Skeletal muscle satellite cell (primary cell): ENCODE results near the gene CCDC54.

ENCODE experiments used
- H3K27me3 ChIP-seq: 2 replicates; pipeline ENCODE4 v1.7.0; 2013; ENCODE audit warnings: low read length; ENCODE audit not compliant: control insufficient read depth, insufficient read depth
- H3K36me3 ChIP-seq: 2 replicates; pipeline ENCODE4 v1.7.0; 2013; ENCODE audit warnings: mild to moderate bottlenecking, control low read depth, low read length; ENCODE audit not compliant: insufficient read depth
- H3K4me1 ChIP-seq: 2 replicates; pipeline ENCODE4 v1.7.0; 2013; ENCODE audit warnings: low read length; ENCODE audit not compliant: control insufficient read depth, insufficient read depth
- H3K4me2 ChIP-seq: 2 replicates; pipeline ENCODE4 v1.7.0; 2013; ENCODE audit warnings: mild to moderate bottlenecking, low read length
- H3K4me3 ChIP-seq: 2 replicates; pipeline ENCODE4 v1.7.0; 2013; ENCODE audit warnings: low read length
- H3K9ac ChIP-seq: 2 replicates; pipeline ENCODE4 v1.7.0; 2013; ENCODE audit warnings: mild to moderate bottlenecking, low read depth, low read length, moderate library complexity
- H3K9me3 ChIP-seq: replicated peaks from 2 replicates; pipeline ENCODE4 v1.7.0; 2013; ENCODE audit warnings: mild to moderate bottlenecking, control low read depth, low read length

The CCDC54 gene

DNA sequence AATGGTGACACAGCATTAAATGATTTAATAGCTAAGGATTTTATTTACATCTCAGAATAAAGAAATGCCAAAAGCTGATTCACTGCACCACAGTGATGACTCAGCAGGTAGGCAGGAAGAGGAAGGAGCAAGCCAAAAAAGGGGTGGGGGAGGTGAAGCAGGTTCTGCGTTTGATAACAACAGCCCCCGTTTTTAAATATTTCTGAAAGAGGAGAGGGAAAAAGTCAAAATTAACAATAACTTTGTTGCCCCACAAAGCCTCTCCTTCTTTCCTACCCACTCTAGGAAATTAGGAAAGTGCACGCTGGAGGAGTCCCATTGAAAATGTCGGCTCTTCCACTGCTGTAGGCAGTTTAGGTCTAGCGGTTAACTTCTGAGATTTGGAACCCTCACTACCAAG, 9.9 kb upstream of the CCDC54 start:
- Histone ChIP-seq H3K27me3 (no peaks in the 10 kb centered on the region), H3K9ac (no peak overlapping the region), H3K4me1 (peaks cover 25% of the 10 kb centered on the region), H3K36me3 (no peaks in the 10 kb centered on the region), H3K4me3 (no peak overlapping the region), H3K4me2 (peak overlapping the region; percentile 8), H3K9me3 (peaks cover 3% of the 10 kb centered on the region)

GRCh38 chr3:107368654-107369398, 8.4 kb upstream of the CCDC54 start:
- no peak overlapping the region for H3K4me2 ChIP-seq
- no peaks in the 10 kb centered on the region for H3K36me3 ChIP-seq
- peaks cover 3% of the 10 kb centered on the region for H3K9me3 ChIP-seq
- H3K27me3 ChIP-seq, result no peaks in the 10 kb centered on the region
- peaks cover 25% of the 10 kb centered on the region for H3K4me1 ChIP-seq
- H3K9ac ChIP-seq, result no peak overlapping the region
- no peak overlapping the region for H3K4me3 ChIP-seq

GRCh38 chr3:107369791-107370190, 7.4 kb upstream of the CCDC54 start:
- peaks cover 25% of the 10 kb centered on the region for H3K4me1 ChIP-seq
- H3K9ac ChIP-seq, result no peak overlapping the region
- H3K4me2 ChIP-seq, result no peak overlapping the region
- H3K4me3 ChIP-seq, result no peak overlapping the region
- H3K27me3 ChIP-seq, result no peaks in the 10 kb centered on the region
- peaks cover 3% of the 10 kb centered on the region for H3K9me3 ChIP-seq
- no peaks in the 10 kb centered on the region for H3K36me3 ChIP-seq

- no peaks in the 10 kb centered on the region for H3K27me3 ChIP-seq
Measured at GRCh38 chr3:107370907-107371306, 6.3 kb upstream of the CCDC54 start.

DNA sequence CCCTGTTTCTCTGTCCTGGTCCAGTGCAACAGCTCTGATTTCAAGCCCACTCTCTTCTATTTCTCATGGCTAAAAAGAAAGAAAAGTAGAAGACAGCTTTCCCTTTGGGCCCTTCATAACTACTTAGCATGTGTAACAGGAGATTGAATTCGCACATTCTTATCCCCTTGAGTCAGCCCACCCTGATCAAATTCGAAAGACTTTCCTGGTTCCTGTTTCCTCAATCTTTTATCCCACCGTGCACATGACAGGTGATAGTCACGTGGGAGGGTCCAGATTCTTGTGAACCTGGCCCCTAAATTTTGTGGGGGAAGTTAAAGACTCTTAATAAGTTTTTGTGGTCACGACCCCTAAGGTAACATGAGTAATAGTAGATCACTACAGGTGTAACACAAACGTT, 4.7 kb upstream of the CCDC54 start:
- Histone ChIP-seq H3K4me2 (no peak overlapping the region), H3K9me3 (no peaks in the 10 kb centered on the region), H3K4me1 (peaks cover 11% of the 10 kb centered on the region), H3K36me3 (no peaks in the 10 kb centered on the region), H3K4me3 (no peak overlapping the region), H3K27me3 (no peaks in the 10 kb centered on the region), H3K9ac (no peak overlapping the region)

More at GRCh38 chr3:107370907-107371306, 6.3 kb upstream of the CCDC54 start:
- Histone ChIP-seq H3K4me3 (no peak overlapping the region), H3K9me3 (peaks cover 3% of the 10 kb centered on the region), H3K4me2 (no peak overlapping the region), H3K36me3 (no peaks in the 10 kb centered on the region), H3K4me1 (peaks cover 25% of the 10 kb centered on the region), H3K9ac (no peak overlapping the region)

DNA sequence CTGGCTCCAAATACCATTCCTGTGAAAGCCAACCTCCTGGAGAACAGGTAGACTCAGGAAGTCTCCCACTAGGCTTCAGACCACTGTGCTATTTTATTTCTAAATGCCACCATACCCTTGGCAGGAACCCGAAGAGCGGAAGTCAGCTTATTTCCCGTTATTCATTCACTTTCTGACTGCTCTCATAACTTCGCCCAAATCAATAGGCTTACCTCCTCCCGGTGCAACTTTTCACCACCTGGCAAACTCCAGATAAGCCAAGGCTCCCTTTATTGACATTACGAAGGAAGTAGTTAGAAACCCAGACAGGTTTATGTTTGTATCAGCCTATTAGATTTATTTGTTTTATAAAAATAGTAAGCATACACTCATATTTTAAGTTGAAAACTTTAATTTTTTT, 3.3 kb upstream of the CCDC54 start:
- Histone ChIP-seq H3K27me3 (no peaks in the 10 kb centered on the region), H3K9ac (no peak overlapping the region), H3K4me3 (no peak overlapping the region), H3K4me1 (peaks cover 7% of the 10 kb centered on the region), H3K36me3 (no peaks in the 10 kb centered on the region), H3K4me2 (no peak overlapping the region), H3K9me3 (no peaks in the 10 kb centered on the region)

DNA sequence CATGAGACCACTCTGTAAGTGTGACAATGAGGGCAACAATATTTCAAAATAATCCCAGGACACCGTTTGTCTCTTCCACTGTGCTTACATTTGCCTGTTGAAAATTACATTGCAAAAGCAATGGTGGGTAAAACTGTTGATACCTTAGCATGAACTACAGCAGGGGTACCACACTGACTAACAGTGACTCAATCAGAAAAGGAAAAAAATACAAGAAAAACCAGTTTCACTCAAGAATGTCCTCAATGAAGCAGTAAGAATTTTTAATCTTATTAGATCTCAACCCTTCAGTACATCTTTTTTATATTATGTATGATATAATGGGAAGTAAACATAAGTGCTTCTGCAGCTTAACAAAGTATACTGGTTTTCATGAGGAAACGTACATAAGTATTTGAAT, 1.6 kb upstream of the CCDC54 start:
- Histone ChIP-seq H3K4me3 (no peak overlapping the region), H3K27me3 (no peaks in the 10 kb centered on the region), H3K4me2 (no peak overlapping the region), H3K36me3 (no peaks in the 10 kb centered on the region), H3K9ac (no peak overlapping the region), H3K4me1 (no peaks in the 10 kb centered on the region), H3K9me3 (no peaks in the 10 kb centered on the region)

DNA sequence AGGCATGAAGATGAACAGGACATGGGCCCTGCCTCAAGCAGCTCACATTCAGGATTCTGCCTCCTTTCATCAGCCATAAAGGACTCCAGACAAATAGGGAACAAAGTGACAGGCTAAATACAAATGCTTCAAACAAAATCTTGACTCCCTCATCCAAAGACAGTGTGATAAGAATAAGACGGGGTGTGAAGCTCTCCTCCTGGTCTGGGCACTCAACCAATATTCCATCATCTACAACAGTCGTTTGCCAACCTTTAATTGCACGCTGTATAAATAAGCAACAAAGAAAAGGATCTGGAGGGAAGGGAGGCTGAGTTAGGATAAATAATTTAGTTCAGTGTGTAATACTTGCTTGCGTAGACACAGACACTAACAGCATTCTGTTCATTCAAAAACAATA, 5.4 kb downstream of the CCDC54 start:
- no peak overlapping the region for H3K4me2 ChIP-seq
- H3K36me3 ChIP-seq, result no peaks in the 10 kb centered on the region
- no peak overlapping the region for H3K4me3 ChIP-seq
- H3K9ac ChIP-seq, result no peak overlapping the region
- H3K4me1 ChIP-seq, result no peaks in the 10 kb centered on the region
- H3K9me3 ChIP-seq, result no peaks in the 10 kb centered on the region
- no peaks in the 10 kb centered on the region for H3K27me3 ChIP-seq

GRCh38 chr3:107384428-107384827, 7.2 kb downstream of the CCDC54 start:
- Histone ChIP-seq H3K4me1 (no peaks in the 10 kb centered on the region), H3K36me3 (no peaks in the 10 kb centered on the region), H3K4me2 (no peak overlapping the region), H3K4me3 (no peak overlapping the region), H3K9me3 (no peaks in the 10 kb centered on the region), H3K9ac (no peak overlapping the region), H3K27me3 (no peaks in the 10 kb centered on the region)

GRCh38 chr3:107384907-107385306, 7.7 kb downstream of the CCDC54 start:
- Histone ChIP-seq H3K4me2 (no peak overlapping the region), H3K4me1 (no peaks in the 10 kb centered on the region), H3K36me3 (no peaks in the 10 kb centered on the region), H3K4me3 (no peak overlapping the region), H3K9me3 (no peaks in the 10 kb centered on the region), H3K9ac (no peak overlapping the region), H3K27me3 (no peaks in the 10 kb centered on the region)

- Histone ChIP-seq H3K27me3 (no peaks in the 10 kb centered on the region), H3K4me1 (no peaks in the 10 kb centered on the region), H3K4me3 (no peak overlapping the region), H3K9ac (no peak overlapping the region), H3K4me2 (no peak overlapping the region), H3K9me3 (no peaks in the 10 kb centered on the region), H3K36me3 (no peaks in the 10 kb centered on the region)
Measured at GRCh38 chr3:107387555-107387954, 10.3 kb downstream of the CCDC54 start.

DNA sequence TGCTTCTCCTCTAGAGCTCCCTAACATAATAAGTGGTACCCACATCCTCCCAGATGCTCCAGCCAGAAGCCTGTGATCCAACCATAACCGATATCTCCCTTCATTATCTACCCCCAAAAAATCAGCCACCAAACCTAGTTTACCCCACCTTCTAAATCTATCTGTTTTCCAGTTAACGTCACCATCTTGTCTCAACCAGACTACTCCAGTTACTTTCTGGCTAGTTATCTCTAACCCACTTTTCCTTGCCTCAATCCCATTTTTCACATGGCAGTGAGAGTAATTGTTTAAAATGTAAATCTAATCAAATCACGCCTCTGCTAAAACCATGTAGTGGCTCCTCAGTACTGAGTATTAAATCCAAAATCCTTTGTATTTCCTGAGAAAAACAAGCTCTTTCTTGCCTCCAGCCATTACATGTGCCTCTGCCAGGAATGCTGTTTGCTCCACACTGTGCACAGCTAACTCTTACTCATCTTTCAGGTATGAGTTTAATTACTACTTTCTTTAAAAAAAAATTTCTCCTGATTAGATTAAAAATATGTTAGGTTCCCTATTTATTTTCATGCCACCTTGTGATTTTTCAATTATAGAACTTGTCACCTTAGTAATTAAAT, 15.4 kb downstream of the CCDC54 start:
- H3K9me3 ChIP-seq, result no peaks in the 10 kb centered on the region
- H3K4me2 ChIP-seq, result no peak overlapping the region
- H3K9ac ChIP-seq, result no peak overlapping the region
- no peaks in the 10 kb centered on the region for H3K27me3 ChIP-seq
- peaks cover 2% of the 10 kb centered on the region for H3K4me1 ChIP-seq
- H3K36me3 ChIP-seq, result no peaks in the 10 kb centered on the region
- H3K4me3 ChIP-seq, result no peak overlapping the region
